Measurements from ENCODE around the gene MAD2L2.

Gene MAD2L2

DNA sequence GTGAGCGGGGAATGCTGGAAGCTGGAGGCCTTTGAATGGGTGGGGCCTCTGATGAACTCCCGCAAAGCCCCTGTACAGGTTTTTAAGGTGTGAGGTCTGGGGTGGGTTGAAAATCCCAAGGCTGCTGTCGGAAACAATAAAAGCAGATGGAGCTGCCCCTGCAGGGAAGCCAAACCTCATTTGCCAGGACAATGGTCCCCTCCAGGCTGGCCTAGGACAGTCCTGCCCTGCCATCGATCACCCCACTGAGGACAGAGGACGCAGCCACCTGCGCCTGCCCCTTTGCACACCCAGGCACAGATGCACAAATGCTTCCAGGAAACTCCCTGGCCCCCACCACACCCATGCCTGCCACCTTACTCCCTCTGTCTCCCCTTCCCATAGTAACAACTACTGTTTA is 14.9 kb upstream of the MAD2L2 start:
- no peaks in the 10 kb centered on the region for H3K9me3 ChIP-seq (ENCODE audit: insufficient read depth, low read length)
- no peaks in the 10 kb centered on the region for H3K36me3 ChIP-seq (ENCODE audit: low read length)
- no peaks in the 10 kb centered on the region for H3K27me3 ChIP-seq (ENCODE audit: low read length)
- no peak overlapping the region for H3K27ac ChIP-seq (ENCODE audit: low read depth, low read length)
- no peak overlapping the region for H2AFZ ChIP-seq (ENCODE audit: low read depth, low read length, severe bottlenecking)
- no peaks in the 10 kb centered on the region for H4K20me1 ChIP-seq (ENCODE audit: low read depth, low read length)
- no peaks in the 10 kb centered on the region for H3F3A ChIP-seq (ENCODE audit: insufficient read depth)
- H3K4me2 ChIP-seq (ENCODE audit: low read depth, low read length, poor library complexity, severe bottlenecking): no peak overlapping the region
- no peaks in the 10 kb centered on the region for H3K79me2 ChIP-seq (ENCODE audit: insufficient read depth, low read length)
- H3K9me2 ChIP-seq (replicated peaks; ENCODE audit: insufficient read depth, low read length): no peaks in the 10 kb centered on the region
- H3K4me3 ChIP-seq (ENCODE audit: insufficient read depth, low read length, poor library complexity, severe bottlenecking): no peak overlapping the region
- H3K9ac ChIP-seq (ENCODE audit: low read length): no peak overlapping the region
- TF ChIP-seq, protein P1, sequence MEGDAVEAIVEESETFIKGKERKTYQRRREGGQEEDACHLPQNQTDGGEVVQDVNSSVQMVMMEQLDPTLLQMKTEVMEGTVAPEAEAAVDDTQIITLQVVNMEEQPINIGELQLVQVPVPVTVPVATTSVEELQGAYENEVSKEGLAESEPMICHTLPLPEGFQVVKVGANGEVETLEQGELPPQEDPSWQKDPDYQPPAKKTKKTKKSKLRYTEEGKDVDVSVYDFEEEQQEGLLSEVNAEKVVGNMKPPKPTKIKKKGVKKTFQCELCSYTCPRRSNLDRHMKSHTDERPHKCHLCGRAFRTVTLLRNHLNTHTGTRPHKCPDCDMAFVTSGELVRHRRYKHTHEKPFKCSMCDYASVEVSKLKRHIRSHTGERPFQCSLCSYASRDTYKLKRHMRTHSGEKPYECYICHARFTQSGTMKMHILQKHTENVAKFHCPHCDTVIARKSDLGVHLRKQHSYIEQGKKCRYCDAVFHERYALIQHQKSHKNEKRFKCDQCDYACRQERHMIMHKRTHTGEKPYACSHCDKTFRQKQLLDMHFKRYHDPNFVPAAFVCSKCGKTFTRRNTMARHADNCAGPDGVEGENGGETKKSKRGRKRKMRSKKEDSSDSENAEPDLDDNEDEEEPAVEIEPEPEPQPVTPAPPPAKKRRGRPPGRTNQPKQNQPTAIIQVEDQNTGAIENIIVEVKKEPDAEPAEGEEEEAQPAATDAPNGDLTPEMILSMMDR (IDR thresholded peaks at IDR 0.05; ENCODE audit: insufficient read depth, low read length, poor library complexity, severe bottlenecking): no peak
- TF ChIP-seq EZH2phosphoT487 (conservative IDR thresholded peaks at IDR 0.05; ENCODE audit: low read length): no peak

DNA sequence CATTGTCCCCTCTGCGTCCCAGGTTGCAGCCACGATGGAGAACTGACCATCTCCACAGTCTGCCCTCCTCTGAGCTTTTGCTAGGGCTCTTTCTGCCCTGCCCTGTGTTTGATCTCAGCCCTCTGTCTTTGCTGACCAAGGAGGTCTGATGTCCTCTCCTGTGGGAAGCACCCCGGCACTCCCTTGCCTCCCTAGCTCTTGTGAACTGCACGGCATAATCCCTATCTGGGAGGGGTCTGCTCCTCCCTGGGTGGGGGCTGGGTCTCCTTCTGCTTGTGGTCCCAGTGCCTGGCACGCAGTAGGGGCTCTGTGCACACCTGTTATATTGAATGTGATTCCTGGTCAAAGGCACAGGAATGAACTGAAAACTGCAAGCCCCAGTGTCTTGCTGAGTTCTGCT is 13.0 kb upstream of the MAD2L2 start:
- Histone ChIP-seq H2AFZ (ENCODE audit: low read depth, low read length, severe bottlenecking) (no peak overlapping the region), H3K9me3 (ENCODE audit: insufficient read depth, low read length) (no peaks in the 10 kb centered on the region), H3K9me2 (replicated peaks; ENCODE audit: insufficient read depth, low read length) (no peaks in the 10 kb centered on the region), H3K4me3 (ENCODE audit: insufficient read depth, low read length, poor library complexity, severe bottlenecking) (no peak overlapping the region), H3K9ac (ENCODE audit: low read length) (no peak overlapping the region), H4K20me1 (ENCODE audit: low read depth, low read length) (no peaks in the 10 kb centered on the region), H3K4me2 (ENCODE audit: low read depth, low read length, poor library complexity, severe bottlenecking) (no peak overlapping the region), H3K79me2 (ENCODE audit: insufficient read depth, low read length) (no peaks in the 10 kb centered on the region), H3F3A (ENCODE audit: insufficient read depth) (no peaks in the 10 kb centered on the region), H3K27ac (ENCODE audit: low read depth, low read length) (no peak overlapping the region), H3K27me3 (ENCODE audit: low read length) (no peaks in the 10 kb centered on the region), H3K36me3 (ENCODE audit: low read length) (no peaks in the 10 kb centered on the region)
- TF ChIP-seq, protein P1 (IDR thresholded peaks at IDR 0.05; ENCODE audit: insufficient read depth, low read length, poor library complexity, severe bottlenecking): no peak
- no peak for TF ChIP-seq EZH2phosphoT487 (conservative IDR thresholded peaks at IDR 0.05; ENCODE audit: low read length)

DNA sequence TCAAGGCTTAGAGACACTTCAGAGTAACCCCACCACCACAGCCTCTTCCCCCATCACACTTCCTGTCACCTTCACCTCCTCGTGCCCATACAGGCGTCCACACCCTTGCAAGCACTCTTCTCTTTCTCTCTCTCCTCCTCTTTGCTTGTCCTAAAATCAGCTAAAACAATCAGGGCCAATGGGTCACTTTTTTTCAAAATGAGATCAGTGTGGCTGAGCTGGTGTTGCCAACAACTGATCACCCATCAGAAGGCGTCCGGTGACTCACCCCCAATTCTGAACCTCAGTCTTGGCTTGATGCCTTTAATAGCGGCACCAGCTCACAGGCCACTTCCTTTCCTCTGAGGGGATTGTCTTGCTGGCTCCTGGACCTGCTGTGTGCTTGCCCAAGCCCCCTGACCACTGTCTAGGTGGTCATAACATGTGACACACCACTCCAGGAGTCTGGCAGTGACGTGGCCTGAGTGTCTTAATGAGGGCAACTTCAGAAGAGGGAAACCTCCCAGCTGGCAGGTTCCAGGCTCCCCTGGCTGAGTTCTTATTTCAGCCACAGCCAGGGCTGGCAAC is 12.2 kb upstream of the MAD2L2 start:
- H3K36me3 ChIP-seq (ENCODE audit: low read length): no peaks in the 10 kb centered on the region
- H3K79me2 ChIP-seq (ENCODE audit: insufficient read depth, low read length): no peaks in the 10 kb centered on the region
- H3K4me2 ChIP-seq (ENCODE audit: low read depth, low read length, poor library complexity, severe bottlenecking): no peak overlapping the region
- H3K4me3 ChIP-seq (ENCODE audit: insufficient read depth, low read length, poor library complexity, severe bottlenecking): no peak overlapping the region
- H2AFZ ChIP-seq (ENCODE audit: low read depth, low read length, severe bottlenecking): no peak overlapping the region
- H3K9ac ChIP-seq (ENCODE audit: low read length): no peak overlapping the region
- TF ChIP-seq EZH2phosphoT487 (conservative IDR thresholded peaks at IDR 0.05; ENCODE audit: low read length): no peak
- TF ChIP-seq, protein P1 (IDR thresholded peaks at IDR 0.05; ENCODE audit: insufficient read depth, low read length, poor library complexity, severe bottlenecking): no peak
- no peaks in the 10 kb centered on the region for H3K27me3 ChIP-seq (ENCODE audit: low read length)
- H3K27ac ChIP-seq (ENCODE audit: low read depth, low read length): no peak overlapping the region
- H3K9me3 ChIP-seq (ENCODE audit: insufficient read depth, low read length): no peaks in the 10 kb centered on the region
- H3F3A ChIP-seq (ENCODE audit: insufficient read depth): no peaks in the 10 kb centered on the region
- no peaks in the 10 kb centered on the region for H3K9me2 ChIP-seq (replicated peaks; ENCODE audit: insufficient read depth, low read length)
- no peaks in the 10 kb centered on the region for H4K20me1 ChIP-seq (ENCODE audit: low read depth, low read length)
